Cardiac muscle cell (in vitro differentiated cells and primary cell): ENCODE results near the gene CHI3L2. TPM values are rescaled to one million over a fixed set of nuclear protein-coding genes. Genes with fewer than 3 reads are reported as not detected.

Experiments used
- DNase-seq, 2 donors: peaks; one replicate each; pipeline versions ENCODE4 v3.0.0 to v3.0.0-alpha.2; 2010 to 2017; ENCODE audit warnings: low read depth in 1 of 2, low spot score in 1 of 2
- H3K27ac ChIP-seq: fragments of 200-600 bp; sonication (generic); 2 replicates; pipeline ENCODE4 v1.5.1; 2016
- H3K27me3 ChIP-seq: fragments of 200-600 bp; sonication (generic); 2 replicates; pipeline ENCODE4 v1.6.0; 2016; ENCODE audit warnings: control low read depth
- H3K36me3 ChIP-seq: fragments of 200-600 bp; sonication (generic); 2 replicates; pipeline ENCODE4 v1.5.1; 2016; ENCODE audit warnings: control low read depth
- H3K4me1 ChIP-seq: fragments of 200-600 bp; sonication (generic); 2 replicates; pipeline ENCODE4 v1.8.1; 2017; ENCODE audit warnings: low read depth, mild to moderate bottlenecking, mixed run types
- H3K4me3 ChIP-seq: fragments of 200-600 bp; sonication (generic); 2 replicates; pipeline ENCODE4 v1.5.1; 2016; ENCODE audit warnings: mild to moderate bottlenecking
- H3K9me3 ChIP-seq: fragments of 200-600 bp; sonication (generic); 2 replicates; pipeline ENCODE4 v1.5.1; 2017; ENCODE audit warnings: low read depth, mild to moderate bottlenecking, control low read depth
- CTCF ChIP-seq: IDR thresholded peaks from 2 replicates; pipeline ENCODE4 v1.5.1; 2012; ENCODE audit warnings: low read depth, mild to moderate bottlenecking, low read length
- polyA plus RNA-seq: library from polyadenylated mRNA; unstranded; fragments of >200 nt; fragmentation: Nextera tagmentation; extraction: Ambion mirVana; gene quantifications from 2 replicates; pipeline ENCODE4 v1.2.1, GENCODE V29; 2016
- total RNA-seq: library from RNA; depleted of rRNA; stranded (reverse); fragments of >200 nt; gene quantifications from 2 replicates; pipeline ENCODE4 v1.2.3, GENCODE V29; 2016

CHI3L2 gene
- total and polyA plus RNA-seq, 2 experiments from 2014 or later: 0.50 TPM; not detected in 1

- Histone ChIP-seq H3K27me3 (no peaks in the 10 kb centered on the region), H3K36me3 (peaks cover 7% of the 10 kb centered on the region), H3K4me1 (no peaks in the 10 kb centered on the region), H3K9me3 (no peaks in the 10 kb centered on the region), H3K27ac (no peak overlapping the region), H3K4me3 (no peak overlapping the region)
- DNase-seq: peak in 1 of 2 donors; percentile 89
- no peak for TF ChIP-seq CTCF
Measured at GRCh38 chr1:111190931-111191451, 36.5 kb upstream of the CHI3L2 start.

- peaks cover 3% of the 10 kb centered on the region for H3K36me3 ChIP-seq
- peak in 1 of 2 donors; percentile 62 for DNase-seq
- no peak overlapping the region for H3K4me3 ChIP-seq
- H3K27me3 ChIP-seq: no peaks in the 10 kb centered on the region
- TF ChIP-seq CTCF: no peak
- H3K27ac ChIP-seq: no peak overlapping the region
- H3K9me3 ChIP-seq: no peaks in the 10 kb centered on the region
- no peaks in the 10 kb centered on the region for H3K4me1 ChIP-seq
Measured at GRCh38 chr1:111191496-111191895, 36.0 kb upstream of the CHI3L2 start.

GRCh38 chr1:111192074-111192473 is 35.4 kb upstream of the CHI3L2 start:
- Histone ChIP-seq H3K27me3 (no peaks in the 10 kb centered on the region), H3K4me1 (no peaks in the 10 kb centered on the region), H3K27ac (no peak overlapping the region), H3K36me3 (peaks cover 2% of the 10 kb centered on the region), H3K4me3 (no peak overlapping the region), H3K9me3 (no peaks in the 10 kb centered on the region)
- no peak for DNase-seq
- no peak for TF ChIP-seq CTCF

DNA sequence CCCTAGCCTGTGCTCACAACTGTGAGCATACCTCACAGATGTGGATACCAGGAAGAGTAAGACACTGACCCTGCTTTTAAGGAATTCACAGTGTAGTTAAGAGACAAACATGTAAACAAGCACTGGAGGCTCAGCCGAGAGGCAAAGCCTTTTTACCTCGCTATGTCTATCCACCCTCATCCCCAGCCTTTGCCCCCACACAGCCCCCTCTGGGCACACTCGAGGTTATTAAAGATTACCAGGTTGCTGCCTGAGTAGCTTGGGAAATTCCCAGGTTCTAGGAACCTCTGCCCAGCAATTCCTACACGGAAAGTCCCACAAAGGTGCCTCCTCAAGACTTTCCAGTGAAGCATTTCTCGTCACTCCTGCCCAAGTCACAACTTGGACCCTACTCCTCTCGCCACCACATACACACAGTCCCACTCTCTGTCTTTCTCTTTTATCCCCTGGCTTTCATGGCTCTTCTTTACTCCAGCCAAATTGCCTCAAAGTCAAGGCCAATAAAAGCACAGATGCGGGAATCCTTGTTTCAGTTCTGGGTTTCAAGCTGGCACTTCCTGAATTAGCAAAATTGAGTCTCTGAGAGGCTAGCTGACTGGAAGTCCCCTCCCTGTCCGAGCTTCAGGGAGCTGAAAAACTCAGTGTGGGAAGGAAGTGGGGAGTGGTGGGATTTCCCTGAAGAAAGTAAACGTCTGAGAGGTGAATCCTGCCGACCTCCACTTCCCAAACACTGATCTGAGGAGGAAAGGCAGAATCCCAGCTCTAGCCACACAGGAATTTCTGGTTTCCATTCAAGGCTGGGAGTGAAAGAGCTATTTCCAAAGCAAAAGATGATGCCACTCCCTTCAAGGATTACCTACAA is 34.6 kb upstream of the CHI3L2 start:
- peak in 1 of 2 donors; percentile 27 for DNase-seq
- no peak overlapping the region for H3K27ac ChIP-seq
- no peak overlapping the region for H3K4me3 ChIP-seq
- no peaks in the 10 kb centered on the region for H3K9me3 ChIP-seq
- no peak for TF ChIP-seq CTCF
- no peaks in the 10 kb centered on the region for H3K4me1 ChIP-seq
- H3K36me3 ChIP-seq: peaks cover 2% of the 10 kb centered on the region
- no peaks in the 10 kb centered on the region for H3K27me3 ChIP-seq

- no peaks in the 10 kb centered on the region for H3K4me1 ChIP-seq
- H3K27ac ChIP-seq: no peak overlapping the region
- DNase-seq: no peak
Measured at GRCh38 chr1:111193712-111194480, 33.6 kb upstream of the CHI3L2 start.

More at GRCh38 chr1:111193712-111194480, 33.6 kb upstream of the CHI3L2 start:
- no peak for TF ChIP-seq CTCF
- H3K9me3 ChIP-seq: no peaks in the 10 kb centered on the region
- H3K27me3 ChIP-seq: no peaks in the 10 kb centered on the region
- H3K36me3 ChIP-seq: no peaks in the 10 kb centered on the region
- no peak overlapping the region for H3K4me3 ChIP-seq
